Measurements from ENCODE around the gene RABGGTA.

Gene RABGGTA

GRCh38 chr14:24261256-24261968, 10.0 kb downstream of the RABGGTA start:
- Histone ChIP-seq H2BK5ac (ENCODE audit: low read depth, low read length, poor library complexity) (peak overlapping the region; percentile 7), H2BK12ac (ENCODE audit: low read length) (no peak overlapping the region), H3K14ac (ENCODE audit: low read length) (no peak overlapping the region), H3K18ac (ENCODE audit: low read length) (no peak overlapping the region), H3K79me1 (ENCODE audit: low read length) (peaks cover 32% of the 10 kb centered on the region), H3K27ac (ENCODE audit: low read depth, low read length) (no peak overlapping the region), H4K8ac (ENCODE audit: low read depth, low read length) (no peak overlapping the region), H3K27me3 (ENCODE audit: insufficient read depth, low read length) (no peaks in the 10 kb centered on the region), H3K23ac (ENCODE audit: low read length) (no peak overlapping the region), H2BK120ac (ENCODE audit: insufficient read depth, low read length, poor library complexity) (no peak overlapping the region), H3K79me2 (ENCODE audit: control insufficient read depth, insufficient read depth, low read length, poor library complexity) (peaks cover 10% of the 10 kb centered on the region), H2AK5ac (ENCODE audit: low read length) (peak overlapping the region; percentile 8), H3K4me1 (ENCODE audit: control insufficient read depth in 1 of 2, insufficient read depth in 2 of 2, low read length in 2 of 2) (peaks cover 32 to 34% of the 10 kb centered on the region in 2 experiments), H3K36me3 (ENCODE audit: control insufficient read depth in 1 of 2, insufficient read depth in 2 of 2, low read length in 2 of 2) (peaks cover 33 to 38% of the 10 kb centered on the region in 2 experiments), H3K4me3 (ENCODE audit: low read depth, low read length) (no peak overlapping the region), H2AFZ (ENCODE audit: insufficient read depth, low read length, poor library complexity) (no peak overlapping the region), H3K4ac (ENCODE audit: low read depth, low read length) (no peak overlapping the region), H3K9ac (ENCODE audit: low read length) (no peak overlapping the region), H3K9me3 (ENCODE audit: insufficient read depth, low read depth, low read length) (no peaks in the 10 kb centered on the region), H3K4me2 (ENCODE audit: low read length) (no peak overlapping the region), H4K91ac (ENCODE audit: low read depth, low read length) (peak overlapping the region; percentile 96), H4K12ac (ENCODE audit: low read depth, low read length) (no peak overlapping the region)
- WGBS (ENCODE audit: extremely low coverage, insufficient coverage, insufficient read length) = no CpG with 5 or more reads among the region's 20 CpGs
- DNase-seq = no peak

- no peak overlapping the region for H4K91ac ChIP-seq (ENCODE audit: low read depth, low read length)
- WGBS (ENCODE audit: extremely low coverage, insufficient coverage, insufficient read length) = no CpG with 5 or more reads among the region's 4 CpGs
- H2BK120ac ChIP-seq (ENCODE audit: insufficient read depth, low read length, poor library complexity) = no peak overlapping the region
Observed at GRCh38 chr14:24260780-24261157, 10.6 kb downstream of the RABGGTA start.

GRCh38 chr14:24260026-24260779, 11.2 kb downstream of the RABGGTA start:
- H3K27ac ChIP-seq (ENCODE audit: low read depth, low read length) = no peak overlapping the region
- H2BK12ac ChIP-seq (ENCODE audit: low read length) = no peak overlapping the region
- H3K4me1 ChIP-seq (ENCODE audit: control insufficient read depth in 1 of 2, insufficient read depth in 2 of 2, low read length in 2 of 2) = peaks cover 32 to 34% of the 10 kb centered on the region in 2 experiments
- no peak overlapping the region for H3K9ac ChIP-seq (ENCODE audit: low read length)
- WGBS (ENCODE audit: extremely low coverage, insufficient coverage, insufficient read length) = no CpG with 5 or more reads among the region's 16 CpGs
- H3K4ac ChIP-seq (ENCODE audit: low read depth, low read length) = no peak overlapping the region
- H3K79me1 ChIP-seq (ENCODE audit: low read length) = peaks cover 32% of the 10 kb centered on the region
- H2BK5ac ChIP-seq (ENCODE audit: low read depth, low read length, poor library complexity) = no peak overlapping the region
- peak overlapping the region; percentile 17 for H3K18ac ChIP-seq (ENCODE audit: low read length)
- H4K8ac ChIP-seq (ENCODE audit: low read depth, low read length) = no peak overlapping the region
- H3K23ac ChIP-seq (ENCODE audit: low read length) = no peak overlapping the region
- H2AFZ ChIP-seq (ENCODE audit: insufficient read depth, low read length, poor library complexity) = no peak overlapping the region
- peak overlapping the region; percentile 4 for H4K91ac ChIP-seq (ENCODE audit: low read depth, low read length)
- H3K9me3 ChIP-seq (ENCODE audit: insufficient read depth, low read depth, low read length) = peaks cover 1% of the 10 kb centered on the region
- H3K36me3 ChIP-seq (ENCODE audit: control insufficient read depth in 1 of 2, insufficient read depth in 2 of 2, low read length in 2 of 2) = peaks cover 40 to 41% of the 10 kb centered on the region in 2 experiments
- H3K4me2 ChIP-seq (ENCODE audit: low read length) = no peak overlapping the region
- H4K12ac ChIP-seq (ENCODE audit: low read depth, low read length) = no peak overlapping the region
- H3K14ac ChIP-seq (ENCODE audit: low read length) = no peak overlapping the region
- H3K79me2 ChIP-seq (ENCODE audit: control insufficient read depth, insufficient read depth, low read length, poor library complexity) = peaks cover 10% of the 10 kb centered on the region
- no peak overlapping the region for H2AK5ac ChIP-seq (ENCODE audit: low read length)
- H2BK120ac ChIP-seq (ENCODE audit: insufficient read depth, low read length, poor library complexity) = no peak overlapping the region
- no peaks in the 10 kb centered on the region for H3K27me3 ChIP-seq (ENCODE audit: insufficient read depth, low read length)
- no peak for DNase-seq
- no peak overlapping the region for H3K4me3 ChIP-seq (ENCODE audit: low read depth, low read length)

More at GRCh38 chr14:24260780-24261157, 10.6 kb downstream of the RABGGTA start:
- Histone ChIP-seq H3K79me2 (ENCODE audit: control insufficient read depth, insufficient read depth, low read length, poor library complexity) (peaks cover 10% of the 10 kb centered on the region), H2BK5ac (ENCODE audit: low read depth, low read length, poor library complexity) (no peak overlapping the region), H3K4me3 (ENCODE audit: low read depth, low read length) (no peak overlapping the region), H3K18ac (ENCODE audit: low read length) (no peak overlapping the region), H4K8ac (ENCODE audit: low read depth, low read length) (no peak overlapping the region), H4K12ac (ENCODE audit: low read depth, low read length) (no peak overlapping the region), H3K36me3 (ENCODE audit: control insufficient read depth in 1 of 2, insufficient read depth in 2 of 2, low read length in 2 of 2) (peaks cover 34 to 39% of the 10 kb centered on the region in 2 experiments), H3K79me1 (ENCODE audit: low read length) (peaks cover 32% of the 10 kb centered on the region), H3K9ac (ENCODE audit: low read length) (no peak overlapping the region), H3K23ac (ENCODE audit: low read length) (no peak overlapping the region), H3K14ac (ENCODE audit: low read length) (no peak overlapping the region), H3K27me3 (ENCODE audit: insufficient read depth, low read length) (no peaks in the 10 kb centered on the region), H3K4ac (ENCODE audit: low read depth, low read length) (no peak overlapping the region), H3K4me1 (ENCODE audit: control insufficient read depth in 1 of 2, insufficient read depth in 2 of 2, low read length in 2 of 2) (peaks cover 32 to 34% of the 10 kb centered on the region in 2 experiments), H3K9me3 (ENCODE audit: insufficient read depth, low read depth, low read length) (peaks cover 1% of the 10 kb centered on the region), H2AFZ (ENCODE audit: insufficient read depth, low read length, poor library complexity) (no peak overlapping the region), H2AK5ac (ENCODE audit: low read length) (peak overlapping the region; percentile 3), H3K27ac (ENCODE audit: low read depth, low read length) (no peak overlapping the region), H2BK12ac (ENCODE audit: low read length) (no peak overlapping the region), H3K4me2 (ENCODE audit: low read length) (no peak overlapping the region)
- DNase-seq = no peak

- no peak overlapping the region for H3K4me2 ChIP-seq (ENCODE audit: low read length)
- no peak overlapping the region for H2BK120ac ChIP-seq (ENCODE audit: insufficient read depth, low read length, poor library complexity)
- peaks cover 47 to 48% of the 10 kb centered on the region in 2 experiments for H3K36me3 ChIP-seq (ENCODE audit: control insufficient read depth in 1 of 2, insufficient read depth in 2 of 2, low read length in 2 of 2)
- no peak overlapping the region for H3K4ac ChIP-seq (ENCODE audit: low read depth, low read length)
- H3K14ac ChIP-seq (ENCODE audit: low read length) = no peak overlapping the region
- H2BK5ac ChIP-seq (ENCODE audit: low read depth, low read length, poor library complexity) = no peak overlapping the region
- H3K18ac ChIP-seq (ENCODE audit: low read length) = no peak overlapping the region
- no peak overlapping the region for H3K23ac ChIP-seq (ENCODE audit: low read length)
- H4K91ac ChIP-seq (ENCODE audit: low read depth, low read length) = no peak overlapping the region
- no peak overlapping the region for H2AK5ac ChIP-seq (ENCODE audit: low read length)
- H3K4me3 ChIP-seq (ENCODE audit: low read depth, low read length) = no peak overlapping the region
- H4K12ac ChIP-seq (ENCODE audit: low read depth, low read length) = no peak overlapping the region
- peaks cover 25% of the 10 kb centered on the region for H3K79me1 ChIP-seq (ENCODE audit: low read length)
- H3K27me3 ChIP-seq (ENCODE audit: insufficient read depth, low read length) = no peaks in the 10 kb centered on the region
- no peak overlapping the region for H2BK12ac ChIP-seq (ENCODE audit: low read length)
- peaks cover 25 to 27% of the 10 kb centered on the region in 2 experiments for H3K4me1 ChIP-seq (ENCODE audit: control insufficient read depth in 1 of 2, insufficient read depth in 2 of 2, low read length in 2 of 2)
- H2AFZ ChIP-seq (ENCODE audit: insufficient read depth, low read length, poor library complexity) = no peak overlapping the region
- H3K9ac ChIP-seq (ENCODE audit: low read length) = no peak overlapping the region
- peaks cover 1% of the 10 kb centered on the region for H3K9me3 ChIP-seq (ENCODE audit: insufficient read depth, low read depth, low read length)
- H3K79me2 ChIP-seq (ENCODE audit: control insufficient read depth, insufficient read depth, low read length, poor library complexity) = peaks cover 8% of the 10 kb centered on the region
- no peak for DNase-seq
- H4K8ac ChIP-seq (ENCODE audit: low read depth, low read length) = no peak overlapping the region
- no CpG with 5 or more reads among the region's 16 CpGs for WGBS (ENCODE audit: extremely low coverage, insufficient coverage, insufficient read length)
- H3K27ac ChIP-seq (ENCODE audit: low read depth, low read length) = no peak overlapping the region
Observed at GRCh38 chr14:24259282-24260025, 11.9 kb downstream of the RABGGTA start.
